Effector memory CD8-positive, alpha-beta T cell (primary cell): ENCODE results near the gene CRISP3.

Source experiments
- ATAC-seq: fragments of 150-1000 bp; cut with Tn5 transposase; replicated peaks from 2 replicates; pipeline ENCODE4 v1.10.0; 2021; ENCODE audit warnings: mild to moderate bottlenecking, moderate library complexity
- DNase-seq, 3 experiments: peaks; one replicate each; pipeline ENCODE4 v3.0.0; 2021
- H3K27ac Mint-ChIP-seq, 2 donors: one replicate each; pipeline ENCODE4 v1.8.0; 2022; ENCODE audit warnings: mild to moderate bottlenecking in 2 of 2, mixed read lengths in 2 of 2, moderate library complexity in 2 of 2
- H3K27me3 Mint-ChIP-seq, 2 donors: one replicate each; pipeline ENCODE4 v1.8.0; 2022; ENCODE audit warnings: mixed read lengths in 2 of 2
- H3K36me3 Mint-ChIP-seq: one replicate; pipeline ENCODE4 v1.8.0; 2022; ENCODE audit warnings: mild to moderate bottlenecking, moderate library complexity, mixed read lengths; ENCODE audit not compliant: insufficient read depth
- H3K4me1 Mint-ChIP-seq, 2 donors: one replicate each; pipeline ENCODE4 v1.8.0; 2022; ENCODE audit warnings: low read depth in 2 of 2, mixed read lengths in 2 of 2
- H3K4me3 Mint-ChIP-seq, 2 donors: one replicate each; pipeline ENCODE4 v1.8.0; 2022; ENCODE audit warnings: mild to moderate bottlenecking in 2 of 2, mixed read lengths in 2 of 2, moderate library complexity in 2 of 2
- H3K9me3 Mint-ChIP-seq, 2 donors: one replicate each; pipeline ENCODE4 v1.8.0; 2022; ENCODE audit warnings: mixed read lengths in 2 of 2
- total RNA-seq, 9 experiments: gene quantifications; one replicate each; lab custom pipeline; 2026; lab: John Stamatoyannopoulos, UW

The CRISP3 gene, protein sequence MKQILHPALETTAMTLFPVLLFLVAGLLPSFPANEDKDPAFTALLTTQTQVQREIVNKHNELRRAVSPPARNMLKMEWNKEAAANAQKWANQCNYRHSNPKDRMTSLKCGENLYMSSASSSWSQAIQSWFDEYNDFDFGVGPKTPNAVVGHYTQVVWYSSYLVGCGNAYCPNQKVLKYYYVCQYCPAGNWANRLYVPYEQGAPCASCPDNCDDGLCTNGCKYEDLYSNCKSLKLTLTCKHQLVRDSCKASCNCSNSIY
- total RNA-seq, result 0 reads per million in 9 experiments

DNA sequence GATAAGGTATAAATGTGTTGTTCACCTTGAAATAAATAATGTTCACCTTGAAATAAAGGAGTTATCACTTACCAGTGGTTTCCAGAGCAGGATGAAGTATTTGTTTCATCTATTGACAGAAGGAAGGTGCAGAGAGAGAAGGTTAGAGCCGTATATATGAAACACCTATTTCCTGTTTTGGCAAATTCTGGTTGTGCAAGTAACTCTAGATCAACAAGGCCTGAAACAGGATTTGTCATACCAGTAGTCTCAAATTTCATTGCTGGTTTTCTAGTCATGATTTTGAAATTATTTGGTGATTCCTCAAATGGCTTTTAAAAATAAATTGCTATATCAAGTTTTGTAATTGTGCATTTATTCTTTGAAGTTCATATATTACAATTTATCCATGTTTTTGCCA, at the start of gene CRISP3:
CRISP3 (minus strand) TSS at position 130 of the 400 bp plus-strand sequence; CDS start at position 109, 21 bp downstream.
- H3K27me3 Mint-ChIP-seq, result no peaks in the 10 kb centered on the region
- H3K9me3 Mint-ChIP-seq, result peaks cover 6 to 19% of the 10 kb centered on the region in 2 donors
- DNase-seq (no peak), ATAC-seq (no peak)
- no peak within 1 kb of the TSS for H3K27ac Mint-ChIP-seq
- no peaks in the 10 kb centered on the region for H3K4me1 Mint-ChIP-seq
- no peaks in the 10 kb centered on the region for H3K36me3 Mint-ChIP-seq
- no peak within 1 kb of the TSS for H3K4me3 Mint-ChIP-seq

DNA sequence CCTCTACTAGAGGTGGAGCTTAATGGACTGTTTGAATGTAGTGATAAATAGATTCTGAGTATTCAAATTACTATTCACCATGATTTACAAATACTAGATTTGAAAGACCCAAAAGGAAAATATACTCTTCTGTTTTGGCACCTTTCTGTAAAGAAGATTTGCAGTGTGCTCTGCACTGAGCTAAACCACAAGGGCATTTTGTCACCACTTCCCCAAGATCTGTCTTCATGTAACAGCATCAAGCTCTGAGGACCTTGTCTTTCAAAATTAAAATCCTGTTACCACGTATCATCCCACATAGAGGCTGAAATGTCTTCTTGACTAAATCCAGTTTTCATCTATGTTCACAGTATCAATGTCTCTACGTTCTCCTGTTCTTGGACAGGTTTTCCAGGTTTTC, 46.2 kb upstream of the CRISP3 start:
- Mint-ChIP-seq H3K4me3 (no peak overlapping the region), H3K9me3 (peaks cover 0 to 6% of the 10 kb centered on the region in 2 donors), H3K36me3 (no peaks in the 10 kb centered on the region), H3K27ac (no peak overlapping the region), H3K4me1 (no peaks in the 10 kb centered on the region), H3K27me3 (no peaks in the 10 kb centered on the region)
- no peak for DNase-seq
- ATAC-seq, result no peak

DNA sequence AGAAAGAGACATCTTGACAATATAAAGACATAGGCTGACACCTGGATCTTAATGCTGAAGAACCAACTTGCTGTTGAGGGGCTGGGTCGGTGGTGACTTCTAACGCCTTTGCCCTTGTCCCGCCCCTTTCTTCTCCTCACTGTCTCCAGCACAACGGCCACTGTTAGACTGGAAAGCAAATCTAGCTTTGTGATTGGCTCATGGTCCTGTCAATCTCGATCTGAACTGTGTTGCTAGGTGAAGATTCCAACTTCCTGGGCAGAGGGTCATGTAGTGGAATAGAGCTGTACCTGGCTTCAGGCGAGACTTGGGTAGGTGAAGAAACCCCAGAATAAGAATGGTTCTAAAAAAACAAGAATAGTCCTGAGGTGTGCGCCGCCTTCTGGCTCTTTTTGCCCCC, 43.0 kb upstream of the CRISP3 start, which contains the start of gene PGK2:
PGK2 (minus strand) TSS at position 110 of the 400 bp plus-strand sequence; CDS start at position 12, 98 bp downstream.
- Mint-ChIP-seq H3K4me3 (no peak within 1 kb of the TSS), H3K9me3 (peaks cover 4 to 8% of the 10 kb centered on the region in 2 donors), H3K36me3 (no peaks in the 10 kb centered on the region), H3K27me3 (no peaks in the 10 kb centered on the region), H3K27ac (no peak within 1 kb of the TSS), H3K4me1 (no peaks in the 10 kb centered on the region)
- no peak for ATAC-seq
- no peak for DNase-seq

DNA sequence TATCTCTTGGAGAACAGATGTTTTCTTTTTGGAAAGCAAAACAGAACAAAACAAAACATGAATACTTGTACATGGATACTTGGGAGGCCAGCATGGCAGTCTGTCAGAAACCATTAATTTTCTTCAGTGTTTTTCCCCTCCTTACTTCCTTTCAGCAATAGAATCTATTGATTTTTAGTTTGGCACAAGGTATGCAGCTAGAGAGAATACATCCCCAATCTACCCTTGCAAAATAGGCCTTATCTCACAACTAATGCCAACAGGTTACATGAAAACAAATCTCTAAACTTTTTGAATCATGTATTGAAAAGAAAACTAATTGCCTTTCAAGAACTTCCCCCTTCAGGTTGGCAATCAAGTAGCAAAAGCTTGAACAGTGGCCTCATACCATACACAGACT, 40.1 kb upstream of the CRISP3 start:
- no peak overlapping the region for H3K4me3 Mint-ChIP-seq
- no peak for DNase-seq
- no peaks in the 10 kb centered on the region for H3K36me3 Mint-ChIP-seq
- no peak overlapping the region for H3K27ac Mint-ChIP-seq
- peaks cover 5 to 14% of the 10 kb centered on the region in 2 donors for H3K9me3 Mint-ChIP-seq
- ATAC-seq, result no peak
- H3K27me3 Mint-ChIP-seq, result no peaks in the 10 kb centered on the region
- H3K4me1 Mint-ChIP-seq, result no peaks in the 10 kb centered on the region

DNA sequence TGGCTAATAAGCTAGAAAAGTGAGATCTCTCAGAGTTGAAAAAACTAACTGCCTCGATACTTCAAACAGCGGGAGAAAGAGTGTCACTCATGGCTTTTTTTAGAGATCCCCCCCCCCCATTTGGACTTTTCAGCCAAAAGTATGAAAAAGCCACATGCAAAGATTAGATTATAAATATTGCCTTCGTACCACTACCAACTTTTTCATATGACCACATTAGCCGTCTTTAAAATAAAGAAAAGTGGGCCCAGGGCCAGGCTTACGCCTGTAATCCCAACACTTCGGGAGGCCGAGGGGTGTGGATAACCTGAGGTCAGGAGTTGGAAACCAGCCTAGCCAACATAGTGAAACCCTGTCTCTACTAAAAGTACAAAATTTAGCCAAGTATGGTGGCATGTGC, 38.5 kb upstream of the CRISP3 start:
- Mint-ChIP-seq H3K27ac (no peak overlapping the region), H3K27me3 (no peaks in the 10 kb centered on the region), H3K4me1 (no peaks in the 10 kb centered on the region), H3K4me3 (no peak overlapping the region), H3K36me3 (no peaks in the 10 kb centered on the region), H3K9me3 (peaks cover 5 to 14% of the 10 kb centered on the region in 2 donors)
- ATAC-seq, result no peak
- no peak for DNase-seq

DNA sequence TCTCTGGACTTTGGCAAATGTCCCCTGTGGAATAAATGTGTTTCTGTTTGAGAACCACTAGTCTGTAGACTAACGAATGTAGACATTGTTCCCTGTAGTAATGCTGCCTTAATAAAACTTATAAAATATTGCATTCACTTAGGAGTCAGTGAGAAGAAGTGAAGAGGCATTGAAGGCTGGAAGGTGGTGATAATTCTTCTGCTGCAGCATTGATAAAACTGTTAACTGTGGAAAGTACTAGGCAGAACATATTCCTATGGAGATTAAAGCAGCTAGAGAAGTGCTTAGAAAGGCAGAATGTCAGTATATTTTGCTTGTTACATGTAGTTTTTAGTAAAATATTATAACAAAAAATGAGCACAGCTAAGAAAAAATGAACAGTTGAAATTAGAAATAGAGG, 38.1 kb upstream of the CRISP3 start:
- no peaks in the 10 kb centered on the region for H3K4me1 Mint-ChIP-seq
- ATAC-seq, result no peak
- peaks cover 5 to 14% of the 10 kb centered on the region in 2 donors for H3K9me3 Mint-ChIP-seq
- H3K36me3 Mint-ChIP-seq, result no peaks in the 10 kb centered on the region
- H3K4me3 Mint-ChIP-seq, result no peak overlapping the region
- H3K27me3 Mint-ChIP-seq, result no peaks in the 10 kb centered on the region
- no peak overlapping the region for H3K27ac Mint-ChIP-seq
- no peak for DNase-seq

DNA sequence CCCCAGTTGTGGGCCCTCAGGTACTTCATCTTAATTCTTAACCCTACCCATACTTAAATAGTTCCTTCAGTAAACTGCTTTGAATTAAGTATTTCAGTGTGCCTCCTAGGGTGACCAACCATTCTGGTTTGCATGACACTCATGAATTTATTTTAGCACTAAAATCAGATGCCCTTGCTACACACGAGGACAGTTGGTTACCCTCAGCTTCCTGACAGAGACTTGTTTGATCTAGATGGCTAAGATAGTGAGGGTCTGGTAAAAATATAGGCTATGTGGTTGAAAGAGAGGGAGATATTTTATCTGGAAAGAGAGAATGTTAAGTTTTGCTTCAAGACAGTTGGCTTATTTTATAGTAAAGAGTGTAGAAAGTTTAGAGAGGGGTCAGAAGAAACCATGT, 32.3 kb upstream of the CRISP3 start:
- Mint-ChIP-seq H3K27me3 (no peaks in the 10 kb centered on the region), H3K4me1 (no peaks in the 10 kb centered on the region), H3K9me3 (peaks cover 3 to 10% of the 10 kb centered on the region in 2 donors), H3K36me3 (no peaks in the 10 kb centered on the region), H3K27ac (no peak overlapping the region), H3K4me3 (no peak overlapping the region)
- ATAC-seq (no peak), DNase-seq (no peak)

DNA sequence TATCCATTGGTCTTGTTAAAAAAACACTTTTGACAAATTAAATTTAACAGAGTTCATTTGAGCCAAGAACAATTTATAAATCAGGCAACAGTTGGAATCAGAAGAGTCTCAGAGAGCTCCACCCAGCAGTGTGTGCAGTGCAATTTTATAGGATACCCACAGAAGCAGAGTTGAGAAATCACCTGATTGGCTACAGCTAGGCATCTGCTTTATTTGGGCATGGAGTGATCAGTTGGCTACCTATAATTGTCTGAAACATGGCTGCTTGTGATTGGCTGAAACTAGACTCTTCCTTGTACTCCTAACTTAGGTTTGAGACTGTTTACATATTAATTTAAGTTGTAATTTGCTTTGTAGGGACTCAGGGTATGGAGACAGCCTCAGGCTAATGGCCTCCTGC, 30.9 kb upstream of the CRISP3 start:
- Mint-ChIP-seq H3K4me3 (no peak overlapping the region), H3K27ac (no peak overlapping the region), H3K36me3 (no peaks in the 10 kb centered on the region), H3K9me3 (peaks cover 0 to 10% of the 10 kb centered on the region in 2 donors), H3K27me3 (no peaks in the 10 kb centered on the region), H3K4me1 (no peaks in the 10 kb centered on the region)
- ATAC-seq (no peak), DNase-seq (no peak)

DNA sequence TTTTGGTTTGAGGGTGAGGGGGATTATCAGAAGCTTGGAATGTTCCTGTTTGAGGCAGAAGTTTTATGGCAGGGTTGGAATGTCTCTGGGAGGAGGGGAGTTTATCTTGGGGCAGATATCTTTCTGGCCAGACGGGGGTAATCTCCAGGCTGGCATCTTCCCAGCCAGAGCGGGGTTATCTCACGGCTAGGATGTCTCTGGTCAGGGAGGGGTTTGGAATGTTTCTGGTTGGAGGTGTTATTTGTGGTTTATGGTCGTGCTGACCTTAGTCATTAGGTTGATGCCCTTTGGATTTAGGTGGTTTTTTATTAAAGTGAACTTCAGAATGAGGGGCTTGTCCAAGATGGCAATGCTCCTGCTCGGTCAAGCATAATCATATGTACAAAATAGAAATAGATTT, 28.1 kb upstream of the CRISP3 start:
- Mint-ChIP-seq H3K9me3 (peaks cover 0 to 8% of the 10 kb centered on the region in 2 donors), H3K36me3 (no peaks in the 10 kb centered on the region), H3K27me3 (no peaks in the 10 kb centered on the region), H3K27ac (no peak overlapping the region), H3K4me1 (no peaks in the 10 kb centered on the region), H3K4me3 (no peak overlapping the region)
- ATAC-seq (no peak), DNase-seq (no peak)

DNA sequence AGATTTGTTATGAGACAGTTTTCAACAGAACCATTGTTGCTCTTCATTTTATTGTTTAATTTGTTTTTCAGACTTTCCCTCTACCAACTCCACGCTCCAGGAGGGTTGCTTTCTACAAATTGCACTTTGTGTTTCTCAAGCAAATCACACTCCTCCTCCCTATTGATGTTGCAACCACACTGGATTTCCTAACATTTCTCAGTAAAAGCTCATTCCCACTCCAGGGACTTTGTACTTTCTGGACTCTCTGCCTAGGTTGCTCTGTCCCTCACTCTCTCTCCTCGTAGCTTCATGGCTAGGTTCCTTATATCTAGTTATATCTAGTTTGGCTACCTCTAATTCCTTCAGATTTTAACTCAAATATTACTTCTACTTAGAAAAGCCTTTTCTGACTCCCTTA, 22.6 kb upstream of the CRISP3 start:
- H3K9me3 Mint-ChIP-seq, result peaks cover 6 to 9% of the 10 kb centered on the region in 2 donors
- no peaks in the 10 kb centered on the region for H3K4me1 Mint-ChIP-seq
- H3K36me3 Mint-ChIP-seq, result no peaks in the 10 kb centered on the region
- no peak overlapping the region for H3K27ac Mint-ChIP-seq
- no peak overlapping the region for H3K4me3 Mint-ChIP-seq
- ATAC-seq, result no peak
- DNase-seq, result no peak
- H3K27me3 Mint-ChIP-seq, result no peaks in the 10 kb centered on the region

DNA sequence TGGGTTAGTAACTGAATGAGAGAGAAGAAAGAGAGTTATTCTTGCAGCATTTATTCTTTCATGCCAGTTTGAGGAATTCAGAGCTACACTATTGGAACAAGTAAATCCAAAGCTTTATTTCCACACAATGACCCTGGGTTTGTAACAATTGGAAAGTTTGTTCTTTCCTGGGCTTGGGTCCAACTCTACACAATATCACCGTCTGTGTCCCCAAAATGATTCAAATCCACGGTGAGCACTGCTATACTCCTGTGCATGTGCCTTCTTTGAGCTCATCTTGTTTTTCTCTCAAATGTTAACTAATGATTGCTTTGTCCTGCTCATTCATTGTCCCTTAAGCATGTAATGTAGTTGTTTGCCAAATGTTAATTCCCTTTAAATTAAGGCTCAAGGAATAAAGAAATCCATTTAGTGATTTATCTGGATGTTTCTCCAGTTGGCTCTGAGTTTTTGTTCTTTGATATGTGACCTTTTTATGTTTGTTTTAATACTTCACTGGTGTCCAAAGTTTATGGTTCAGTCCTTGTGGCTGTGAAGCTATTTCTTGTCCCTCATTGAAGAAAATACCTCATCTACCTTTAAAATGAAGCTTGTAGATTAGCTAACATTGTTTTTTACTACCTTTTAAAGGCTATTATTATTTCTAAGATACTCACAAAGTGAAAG, 20.5 kb upstream of the CRISP3 start:
- no peak overlapping the region for H3K27ac Mint-ChIP-seq
- ATAC-seq (no peak), DNase-seq (no peak)
- H3K4me3 Mint-ChIP-seq, result no peak overlapping the region
- no peaks in the 10 kb centered on the region for H3K27me3 Mint-ChIP-seq
- peaks cover 6 to 13% of the 10 kb centered on the region in 2 donors for H3K9me3 Mint-ChIP-seq
- H3K4me1 Mint-ChIP-seq, result no peaks in the 10 kb centered on the region
- H3K36me3 Mint-ChIP-seq, result no peaks in the 10 kb centered on the region

DNA sequence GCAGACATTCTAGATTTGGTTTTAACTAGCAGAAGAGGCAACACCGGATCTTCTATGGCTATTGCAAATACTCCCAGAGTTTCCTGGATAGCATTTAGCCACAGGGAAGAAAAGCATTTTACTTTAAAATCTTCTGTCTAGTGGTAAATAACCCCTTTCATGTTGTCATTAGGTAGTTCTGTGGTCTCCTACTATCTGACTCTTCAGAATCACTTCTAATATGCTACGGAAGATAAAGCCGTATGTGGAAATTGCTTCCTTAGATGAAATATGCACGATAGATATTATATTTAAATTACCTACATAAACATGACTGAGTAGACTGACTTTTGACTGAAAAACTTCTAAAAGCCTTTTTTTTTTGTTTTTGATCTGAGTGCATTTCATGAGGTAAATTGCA, 759 bp downstream of the CRISP3 start:
- Mint-ChIP-seq H3K9me3 (peaks cover 6 to 19% of the 10 kb centered on the region in 2 donors), H3K4me1 (no peaks in the 10 kb centered on the region), H3K27me3 (no peaks in the 10 kb centered on the region), H3K36me3 (no peaks in the 10 kb centered on the region), H3K27ac (no peak overlapping the region), H3K4me3 (no peak overlapping the region)
- ATAC-seq (no peak), DNase-seq (no peak)

DNA sequence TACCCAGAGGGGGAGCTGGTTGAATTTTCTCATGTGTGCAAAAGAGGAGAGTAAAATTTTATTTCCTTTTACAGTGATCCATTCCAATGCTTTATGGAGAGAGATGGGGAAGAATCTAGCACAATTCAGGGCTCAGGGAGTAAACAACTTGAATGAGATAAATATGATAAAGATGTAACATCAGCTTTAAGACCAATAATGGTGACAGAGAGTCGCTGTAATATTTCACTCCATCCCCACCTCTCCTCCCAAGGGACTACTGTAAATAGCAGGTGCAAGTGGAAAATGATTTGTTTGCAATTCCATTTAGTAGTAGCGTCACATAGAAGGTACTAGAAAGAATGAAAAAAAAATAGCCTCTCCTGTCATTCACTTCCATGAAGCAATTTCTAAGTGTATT, 4.8 kb downstream of the CRISP3 start:
- no peak overlapping the region for H3K4me3 Mint-ChIP-seq
- no peak for ATAC-seq
- H3K4me1 Mint-ChIP-seq, result no peaks in the 10 kb centered on the region

DNA sequence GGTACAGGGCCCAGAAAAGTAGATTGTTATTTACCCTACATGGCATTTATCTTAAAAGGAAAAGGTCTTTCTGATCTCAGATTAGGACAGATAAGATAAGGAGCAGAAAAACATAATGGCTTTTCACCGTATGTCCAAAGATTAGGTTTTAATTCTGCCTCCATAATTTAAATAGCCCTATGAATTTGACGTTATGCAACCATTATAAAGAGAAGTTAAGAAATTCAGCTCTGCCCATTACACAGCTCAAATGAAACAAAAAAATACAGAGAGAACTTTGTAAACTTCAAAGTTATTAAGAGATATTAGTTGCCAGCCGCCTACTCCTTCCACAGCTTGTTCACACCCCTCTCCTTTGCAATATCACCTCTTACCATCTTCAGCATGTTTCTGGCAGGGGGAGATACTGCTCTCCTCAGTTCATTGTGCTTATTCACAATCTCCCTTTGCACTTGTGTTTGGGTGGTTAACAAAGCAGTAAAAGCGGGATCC, 8.1 kb downstream of the CRISP3 start:
- peaks cover under 1 to 5% of the 10 kb centered on the region in 2 donors for H3K9me3 Mint-ChIP-seq
- no peak for ATAC-seq
- DNase-seq, result no peak
- no peak overlapping the region for H3K4me3 Mint-ChIP-seq
- H3K27me3 Mint-ChIP-seq, result no peaks in the 10 kb centered on the region
- no peaks in the 10 kb centered on the region for H3K4me1 Mint-ChIP-seq
- H3K36me3 Mint-ChIP-seq, result no peaks in the 10 kb centered on the region
- no peak overlapping the region for H3K27ac Mint-ChIP-seq

More for the DNA sequence above, 4.8 kb downstream of the CRISP3 start:
- Mint-ChIP-seq H3K36me3 (no peaks in the 10 kb centered on the region), H3K27me3 (no peaks in the 10 kb centered on the region), H3K27ac (no peak overlapping the region), H3K9me3 (peaks cover 1 to 9% of the 10 kb centered on the region in 2 donors)
- DNase-seq, result no peak
